Measurements from ENCODE around the gene NOP14. TPM values are rescaled to one million over a fixed set of nuclear protein-coding genes. Genes with fewer than 3 reads are reported as not detected.

NOP14 gene
- total RNA-seq, 4 donors from 2014 or later, result 16.7 to 21.1 (median 18.8) TPM

DNA sequence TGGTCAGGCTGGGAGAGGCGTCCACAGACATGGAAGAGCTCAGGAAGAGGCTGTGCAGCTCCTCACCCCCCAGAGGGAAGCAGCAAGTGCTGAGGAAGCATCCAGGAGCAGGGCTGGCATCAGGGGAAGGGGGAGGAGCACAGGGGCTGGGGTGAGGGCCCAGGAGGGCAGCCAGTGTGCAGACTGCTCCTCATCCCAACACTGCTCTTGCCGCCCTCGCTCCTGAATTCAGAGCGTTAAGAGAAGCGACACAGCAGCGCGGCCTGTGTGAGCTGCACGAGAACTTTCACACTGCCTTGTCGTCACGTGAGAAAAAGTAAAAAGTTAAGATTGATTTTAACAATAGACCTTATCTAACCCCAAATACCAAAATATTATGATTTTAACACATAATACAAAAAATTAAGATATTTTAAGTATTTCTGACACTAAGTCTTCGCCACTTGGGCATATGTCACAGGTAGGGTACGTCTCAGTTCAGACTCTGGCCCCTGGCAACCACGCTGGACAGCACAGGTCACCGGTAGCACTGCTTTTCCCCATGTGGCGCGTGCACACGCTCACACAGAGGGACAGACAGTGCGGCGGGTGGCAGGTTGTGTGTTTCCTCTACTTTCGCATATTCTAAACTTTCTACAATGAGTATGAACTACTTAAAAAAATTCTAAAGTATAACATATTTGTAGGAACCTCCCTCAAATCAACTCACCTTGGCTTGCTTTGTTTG lies 19.7 kb downstream of the NOP14 start:
- H3K36me3 ChIP-seq, result peaks cover 79 to 100% (median 100%) of the 10 kb centered on the region in 4 donors
- no peak for DNase-seq (ENCODE audit: extremely low spot score)

DNA sequence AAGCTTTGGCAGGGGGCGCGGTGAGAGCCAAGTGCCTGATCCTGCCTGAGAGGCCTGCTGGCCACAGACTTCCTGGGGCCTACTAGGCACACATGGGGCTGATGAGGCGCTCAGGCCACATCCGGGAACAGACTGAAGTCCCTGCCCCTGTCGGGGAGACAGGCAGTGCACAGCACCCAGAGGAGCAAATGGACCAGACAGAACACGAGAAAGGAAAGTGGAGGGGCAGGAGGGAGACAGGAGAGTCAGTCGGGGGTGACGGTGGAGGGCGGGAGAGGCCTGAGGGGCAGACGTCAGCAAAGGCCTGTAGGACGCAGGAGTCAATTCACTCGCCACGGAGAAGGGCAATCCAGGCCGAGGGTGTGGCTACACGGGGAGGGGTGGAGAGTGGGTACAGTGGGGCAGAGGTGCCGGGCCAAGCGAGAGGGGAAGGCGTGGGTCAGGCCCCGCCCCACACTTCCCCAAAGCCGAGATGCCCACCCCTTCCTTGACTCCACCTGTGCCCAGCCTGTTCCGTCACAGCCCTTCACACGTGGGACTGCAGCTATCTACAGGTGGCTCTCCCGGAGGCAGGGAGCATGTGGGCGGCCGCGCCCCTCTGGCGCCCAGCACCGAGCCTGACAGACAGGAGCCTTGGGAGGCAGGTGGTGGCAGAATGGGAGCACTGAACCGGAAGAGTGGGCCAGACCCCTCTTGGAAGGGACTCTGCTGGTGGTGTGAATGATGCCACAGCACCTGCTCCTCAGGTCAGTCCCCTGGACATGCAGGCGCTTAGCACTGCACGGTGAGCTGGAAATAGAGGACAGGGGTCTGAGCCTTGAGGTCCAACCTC lies 20.5 kb downstream of the NOP14 start:
- intact Hi-C loops (cut with DNase I), result no loop called here
- peaks cover 79 to 100% (median 100%) of the 10 kb centered on the region in 4 donors for H3K36me3 ChIP-seq
- H3K4me3 ChIP-seq, result no peak overlapping the region
- WGBS, result 80% methylated on average over 29 of the region's 31 CpGs
- H3K4me1 ChIP-seq, result no peaks in the 10 kb centered on the region
- H3K9me3 ChIP-seq, result no peaks in the 10 kb centered on the region
- no peaks in the 10 kb centered on the region for H3K27me3 ChIP-seq
- DNase-seq (ENCODE audit: extremely low spot score), result no peak
- H3K27ac ChIP-seq (replicated peaks in 1 of 4), result no peak overlapping the region
- TF ChIP-seq POLR2A (IDR thresholded peaks at IDR 0.05; ENCODE audit: low read depth), result no peak
- TF ChIP-seq, protein P1, sequence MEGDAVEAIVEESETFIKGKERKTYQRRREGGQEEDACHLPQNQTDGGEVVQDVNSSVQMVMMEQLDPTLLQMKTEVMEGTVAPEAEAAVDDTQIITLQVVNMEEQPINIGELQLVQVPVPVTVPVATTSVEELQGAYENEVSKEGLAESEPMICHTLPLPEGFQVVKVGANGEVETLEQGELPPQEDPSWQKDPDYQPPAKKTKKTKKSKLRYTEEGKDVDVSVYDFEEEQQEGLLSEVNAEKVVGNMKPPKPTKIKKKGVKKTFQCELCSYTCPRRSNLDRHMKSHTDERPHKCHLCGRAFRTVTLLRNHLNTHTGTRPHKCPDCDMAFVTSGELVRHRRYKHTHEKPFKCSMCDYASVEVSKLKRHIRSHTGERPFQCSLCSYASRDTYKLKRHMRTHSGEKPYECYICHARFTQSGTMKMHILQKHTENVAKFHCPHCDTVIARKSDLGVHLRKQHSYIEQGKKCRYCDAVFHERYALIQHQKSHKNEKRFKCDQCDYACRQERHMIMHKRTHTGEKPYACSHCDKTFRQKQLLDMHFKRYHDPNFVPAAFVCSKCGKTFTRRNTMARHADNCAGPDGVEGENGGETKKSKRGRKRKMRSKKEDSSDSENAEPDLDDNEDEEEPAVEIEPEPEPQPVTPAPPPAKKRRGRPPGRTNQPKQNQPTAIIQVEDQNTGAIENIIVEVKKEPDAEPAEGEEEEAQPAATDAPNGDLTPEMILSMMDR (IDR thresholded peaks at IDR 0.05), result no peak
- TF ChIP-seq POLR2AphosphoS5 (IDR thresholded peaks at IDR 0.05), result no peak
- no peak for TF ChIP-seq EP300 (IDR thresholded peaks at IDR 0.05)

More for the DNA sequence above, 19.7 kb downstream of the NOP14 start:
- no peaks in the 10 kb centered on the region for H3K27me3 ChIP-seq
- no peak overlapping the region for H3K4me3 ChIP-seq
- intact Hi-C loops (cut with DNase I), result no loop called here
- no peaks in the 10 kb centered on the region for H3K4me1 ChIP-seq
- TF ChIP-seq EP300 (IDR thresholded peaks at IDR 0.05), result no peak
- TF ChIP-seq, protein P1 (IDR thresholded peaks at IDR 0.05), result no peak
- TF ChIP-seq POLR2AphosphoS5 (IDR thresholded peaks at IDR 0.05), result no peak
- no peak for TF ChIP-seq POLR2A (IDR thresholded peaks at IDR 0.05; ENCODE audit: low read depth)
- no peak overlapping the region for H3K27ac ChIP-seq (replicated peaks in 1 of 4)
- H3K9me3 ChIP-seq, result no peaks in the 10 kb centered on the region
- WGBS, result 90% methylated on average over 20 of the region's 20 CpGs

DNA sequence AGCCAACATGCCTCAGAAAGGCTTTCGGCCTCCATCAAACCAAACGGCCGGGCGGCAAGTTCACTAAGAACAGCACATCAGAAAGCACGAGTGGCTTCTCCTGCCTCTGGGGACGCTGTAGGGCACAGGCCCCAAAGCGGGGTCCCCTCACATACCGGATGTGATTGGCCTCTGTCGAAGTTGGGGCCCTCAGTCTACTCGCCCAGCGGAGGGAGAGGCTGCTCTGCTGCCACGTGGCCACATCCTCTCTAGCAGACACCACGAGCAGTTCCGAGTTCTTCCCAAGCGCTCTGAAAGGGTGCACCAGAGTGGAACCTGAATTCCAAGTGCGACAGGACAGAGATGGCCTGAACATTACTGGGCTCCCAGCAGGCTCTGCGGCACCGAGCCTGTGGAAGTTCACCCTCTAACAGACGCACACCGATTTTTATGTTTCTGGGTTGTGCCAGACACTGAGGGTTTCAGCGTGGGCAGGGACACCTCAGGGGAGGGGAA lies 21.1 kb downstream of the NOP14 start:
- intact Hi-C loops (cut with DNase I), result no loop called here

DNA sequence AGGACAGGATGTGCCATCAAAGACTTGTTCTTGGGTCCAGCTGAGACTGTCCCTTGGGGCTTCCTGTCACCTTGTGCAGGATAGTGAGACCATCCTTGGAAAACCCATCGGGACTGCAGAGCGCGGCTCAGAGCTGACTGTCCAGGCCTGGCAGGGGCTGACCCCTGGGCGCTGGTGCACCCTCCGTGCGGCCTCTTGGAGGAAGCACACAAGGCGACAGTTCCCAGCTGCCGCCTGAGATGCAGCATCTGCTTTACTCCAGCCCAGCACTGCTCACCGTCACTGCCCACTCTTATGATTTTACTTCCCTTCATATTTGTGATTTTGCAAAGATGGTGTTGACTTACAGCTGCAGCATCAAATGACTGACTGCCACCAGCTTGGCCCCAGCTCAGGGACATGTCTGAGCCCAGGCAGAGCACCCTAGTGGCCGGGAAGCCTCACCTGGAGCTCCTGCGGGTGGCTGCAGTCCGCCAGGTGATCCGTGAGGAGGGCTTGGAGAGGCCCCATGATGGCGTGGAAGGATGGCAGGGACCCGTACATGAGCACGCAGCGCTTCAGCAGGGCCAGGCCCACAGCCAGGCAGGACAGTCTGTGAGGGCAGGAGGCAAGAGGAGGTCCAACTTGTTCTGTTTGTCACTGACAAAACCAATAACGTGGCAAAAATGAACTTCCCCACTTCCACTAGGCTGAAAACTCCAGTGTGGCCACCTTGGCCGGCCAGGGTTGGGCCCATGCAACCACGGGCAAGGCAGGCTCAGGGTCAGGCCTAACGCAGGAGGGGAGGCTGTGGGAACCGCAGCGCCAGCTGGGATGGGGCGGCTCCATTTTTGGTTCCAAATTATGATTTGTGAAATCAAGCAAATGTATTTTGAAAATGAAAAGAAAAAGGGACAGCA lies 21.8 kb downstream of the NOP14 start:
- 87% methylated on average over 24 of the region's 24 CpGs for WGBS
- Histone ChIP-seq H3K4me1 (peaks cover 8 to 12% (median 10%) of the 10 kb centered on the region in 4 donors), H3K4me3 (no peak overlapping the region), H3K9me3 (no peaks in the 10 kb centered on the region), H3K36me3 (peaks cover 65 to 98% (median 93%) of the 10 kb centered on the region in 4 donors), H3K27me3 (no peaks in the 10 kb centered on the region), H3K27ac (replicated peaks in 1 of 4) (no peak overlapping the region)
- intact Hi-C loops (cut with DNase I), result no loop called here
- TF ChIP-seq POLR2A (IDR thresholded peaks at IDR 0.05; ENCODE audit: low read depth) (no peak), EP300 (IDR thresholded peaks at IDR 0.05) (no peak), POLR2AphosphoS5 (IDR thresholded peaks at IDR 0.05) (no peak)
- TF ChIP-seq, protein P1 (IDR thresholded peaks at IDR 0.05), result no peak
- no peak for DNase-seq (ENCODE audit: extremely low spot score)

More for the DNA sequence above, 21.1 kb downstream of the NOP14 start:
- Histone ChIP-seq H3K36me3 (peaks cover 72 to 100% (median 100%) of the 10 kb centered on the region in 4 donors), H3K27ac (replicated peaks in 1 of 4) (no peak overlapping the region), H3K4me1 (peaks cover 2 to 5% (median 3%) of the 10 kb centered on the region in 4 donors), H3K9me3 (no peaks in the 10 kb centered on the region), H3K4me3 (no peak overlapping the region), H3K27me3 (no peaks in the 10 kb centered on the region)
- DNase-seq (ENCODE audit: extremely low spot score), result no peak
- 89% methylated on average over 19 of the region's 21 CpGs for WGBS
- no peak for TF ChIP-seq POLR2AphosphoS5 (IDR thresholded peaks at IDR 0.05)
- TF ChIP-seq EP300 (IDR thresholded peaks at IDR 0.05), result no peak
- no peak for TF ChIP-seq POLR2A (IDR thresholded peaks at IDR 0.05; ENCODE audit: low read depth)
- TF ChIP-seq, protein P1 (IDR thresholded peaks at IDR 0.05), result no peak
